Germinal center (tissue), 1 donor: Measurements from ENCODE around the gene BRDT.
"Not testable (repeated sequence)": the region's sequence is repeated elsewhere in the genome, so short reads cannot be mapped to it uniquely, and the experiment has no call there.

Source experiments
- DNase-seq: peaks from one replicate; pipeline ENCODE4 v3.0.0; 2012; ENCODE audit warnings: mixed read lengths, low spot score

The BRDT gene

DNA sequence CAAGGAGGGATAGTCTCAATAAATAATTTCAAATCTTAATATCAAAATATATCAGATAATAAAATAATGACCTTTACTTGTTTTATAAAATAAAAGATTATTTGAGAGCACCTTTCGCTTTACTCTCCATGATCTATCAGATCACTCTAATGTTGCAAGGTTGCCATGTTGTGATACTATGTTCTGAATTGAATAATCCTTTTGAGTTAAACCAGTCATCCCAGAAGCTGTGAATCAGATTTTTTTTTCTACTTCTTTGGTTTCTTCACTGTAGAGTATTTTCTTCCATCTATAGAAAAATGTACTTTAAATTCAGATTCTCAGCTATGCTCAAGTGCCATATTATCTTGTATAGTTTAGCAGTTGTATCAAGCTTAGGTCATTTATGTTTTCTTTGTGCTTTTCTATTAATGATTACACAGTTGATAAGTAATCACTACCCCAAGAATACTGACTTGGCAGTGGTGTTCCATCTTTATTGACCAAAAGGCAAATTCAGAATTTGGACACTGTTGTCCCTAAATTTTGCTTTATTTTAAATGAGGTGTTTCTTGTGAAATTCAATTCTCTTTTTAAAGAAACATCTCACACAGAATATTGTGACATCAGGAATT is 32.9 kb downstream of the BRDT start:
- DNase-seq: no peak

DNA sequence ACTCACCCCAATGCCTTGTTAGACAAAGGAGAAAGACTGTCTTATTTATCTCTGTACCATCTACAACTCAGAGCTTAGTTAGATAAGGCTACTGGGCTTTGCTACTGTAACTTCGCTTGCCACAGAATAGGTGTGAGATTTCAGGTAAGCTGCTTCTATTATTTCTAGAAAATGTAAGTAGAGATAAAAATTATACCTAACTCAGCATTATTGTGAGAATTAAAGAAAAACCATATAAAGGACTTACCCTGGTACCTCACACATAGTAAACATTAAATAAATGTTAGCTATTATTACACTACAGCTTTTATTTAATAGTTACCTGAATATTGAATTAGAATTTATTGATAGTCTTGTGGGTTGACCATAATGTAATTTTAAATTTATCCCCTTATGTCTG is 44.1 kb downstream of the BRDT start:
- DNase-seq: no peak

DNA sequence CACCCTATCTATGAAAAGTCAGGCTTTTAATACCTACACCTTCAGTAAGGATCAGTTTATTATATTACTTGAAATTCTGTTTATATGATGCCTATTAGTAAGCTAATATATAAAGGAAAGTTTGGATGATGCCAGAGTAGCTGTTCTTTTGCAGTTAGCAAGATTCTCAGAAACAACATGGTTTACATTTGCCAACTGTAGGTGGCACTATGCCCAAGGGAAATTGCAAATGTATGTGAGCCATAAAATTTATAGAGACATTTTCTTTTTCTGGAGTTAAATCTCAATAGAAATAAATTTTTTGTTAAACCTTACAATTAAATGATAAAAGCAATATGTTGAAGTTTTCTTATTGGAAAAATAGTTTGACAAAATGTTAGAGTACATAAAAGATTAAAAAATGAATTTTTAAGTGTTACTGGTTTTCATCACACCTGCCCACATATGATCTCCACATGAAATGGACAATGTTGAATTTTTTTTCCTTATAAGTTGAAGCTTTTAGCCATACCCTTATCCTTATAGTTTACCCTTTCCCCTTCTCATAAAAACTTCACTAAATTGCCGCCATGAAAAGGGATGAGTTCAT is 48.5 kb downstream of the BRDT start:
- peak; percentile 12 for DNase-seq

DNA sequence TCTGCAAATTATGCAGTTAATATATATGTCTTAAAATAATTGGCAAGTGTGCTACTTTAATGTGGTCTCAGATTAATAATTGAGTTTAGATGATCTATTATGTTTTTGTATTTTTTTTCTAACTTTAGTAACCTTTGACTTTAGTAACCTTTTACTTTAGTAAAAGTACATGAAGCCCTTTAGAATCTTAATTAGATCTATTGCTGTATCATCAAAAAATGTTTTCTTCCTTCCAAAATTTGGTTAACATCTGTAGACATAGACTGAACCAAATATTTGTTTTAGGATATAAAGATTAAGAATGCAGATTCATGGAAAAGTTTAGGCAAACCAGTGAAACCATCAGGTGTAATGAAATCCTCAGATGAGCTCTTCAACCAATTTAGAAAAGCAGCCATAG is 54.9 kb downstream of the BRDT start:
- DNase-seq: no peak

DNA sequence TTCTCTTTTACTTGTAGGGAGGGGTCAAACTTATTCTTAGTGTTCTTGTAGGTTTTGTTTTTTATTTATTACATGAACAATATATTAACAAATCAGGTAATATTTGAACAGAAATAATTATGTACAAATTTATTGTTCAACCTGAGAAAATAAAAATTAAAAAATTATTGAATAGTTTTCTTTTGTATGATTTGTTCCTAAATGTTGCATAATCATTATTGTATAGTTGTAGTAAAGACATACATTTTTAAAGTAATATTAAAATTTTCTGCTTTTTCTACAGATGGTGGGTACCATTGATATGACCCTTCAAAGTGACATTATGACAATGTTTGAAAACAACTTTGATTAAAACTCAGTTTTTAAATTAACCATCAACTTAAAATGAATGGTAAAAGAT is 64.7 kb downstream of the BRDT start:
- DNase-seq: no peak

DNA sequence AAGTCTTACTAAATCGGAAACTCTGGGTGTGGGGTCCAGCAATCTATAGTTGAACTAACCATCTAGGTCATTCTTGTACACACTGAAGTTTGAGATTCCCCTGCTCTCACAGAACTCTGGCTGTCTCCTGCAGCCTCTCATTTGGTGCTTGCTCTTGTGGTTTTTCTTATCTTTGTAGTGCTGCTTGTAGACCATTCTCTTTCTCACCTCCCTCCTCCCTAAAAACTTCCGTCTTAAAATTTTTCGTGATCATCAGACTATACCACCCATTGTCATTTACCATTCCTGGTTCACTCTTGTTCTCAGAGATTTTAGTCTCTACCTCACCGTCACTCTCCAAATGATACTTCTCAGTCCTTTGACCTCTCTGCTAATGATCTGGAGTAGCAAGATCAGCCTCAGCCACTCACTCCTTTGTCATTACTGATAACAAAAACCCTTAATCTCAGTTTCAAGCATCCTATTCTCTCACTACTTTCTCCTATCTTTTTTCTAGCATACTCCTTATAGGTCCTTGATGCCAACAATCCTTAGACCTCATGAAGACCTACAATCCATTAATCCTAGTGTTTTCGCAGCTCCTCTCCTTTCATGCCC is 67.6 kb downstream of the BRDT start:
- DNase-seq: no peak

DNA sequence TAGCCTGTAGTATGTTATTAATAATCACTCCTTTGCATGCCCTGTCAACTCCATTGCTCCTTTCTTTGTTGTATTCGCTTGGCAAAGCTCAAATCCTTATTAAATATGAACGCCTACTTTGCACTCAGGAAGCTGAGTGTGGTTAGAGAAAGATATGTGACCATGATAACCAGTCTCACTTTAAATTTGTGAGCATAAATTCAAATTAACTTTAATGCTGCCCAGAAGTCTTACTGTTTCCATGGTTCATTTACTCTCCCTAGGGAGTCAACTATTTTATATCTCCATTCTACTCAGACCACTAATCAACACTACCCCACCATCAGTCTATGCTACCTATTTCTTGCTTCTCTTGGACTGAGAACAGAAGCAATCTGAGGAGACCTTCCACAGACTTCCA is 68.5 kb downstream of the BRDT start:
- no peak for DNase-seq

DNA sequence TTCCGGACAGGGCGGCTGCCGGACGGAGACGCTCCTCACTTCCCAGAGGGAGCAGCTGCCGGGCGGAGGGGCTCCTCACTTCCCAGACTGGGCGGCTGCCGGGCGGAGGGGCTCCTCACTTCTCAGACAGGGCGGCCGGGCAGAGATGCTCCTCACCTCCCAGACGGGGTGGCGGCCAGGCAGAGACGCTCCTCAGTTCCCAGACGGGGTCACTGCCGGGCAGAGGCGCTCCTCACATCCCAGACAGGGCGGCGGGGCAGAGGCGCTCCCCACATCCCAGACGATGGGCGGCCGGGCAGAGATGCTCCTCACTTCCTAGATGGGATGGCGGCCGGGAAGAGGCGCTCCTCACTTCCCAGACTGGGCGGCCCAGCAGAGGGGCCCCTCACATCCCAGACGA is 76.8 kb downstream of the BRDT start:
- not testable (repeated sequence) for DNase-seq

DNA sequence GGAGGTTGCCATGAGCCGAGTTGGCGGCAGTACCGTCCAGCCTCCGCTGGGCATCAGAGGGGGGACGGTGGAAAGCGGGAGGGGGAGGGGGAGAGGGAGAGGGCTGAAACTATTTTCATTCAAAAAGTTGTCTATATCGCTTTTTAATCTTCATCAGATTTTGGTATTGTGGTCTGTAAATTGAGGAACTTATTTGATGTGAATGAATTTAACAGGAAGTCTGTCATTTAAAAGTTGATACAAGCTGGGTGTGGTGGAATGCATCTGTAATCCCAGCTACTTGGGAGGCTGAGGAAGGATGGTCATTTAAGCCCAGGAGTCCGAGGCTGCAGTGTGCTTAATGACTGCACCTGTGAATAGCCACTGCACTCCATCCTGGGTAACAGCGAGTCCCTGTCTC is 77.6 kb downstream of the BRDT start:
- DNase-seq: no peak

DNA sequence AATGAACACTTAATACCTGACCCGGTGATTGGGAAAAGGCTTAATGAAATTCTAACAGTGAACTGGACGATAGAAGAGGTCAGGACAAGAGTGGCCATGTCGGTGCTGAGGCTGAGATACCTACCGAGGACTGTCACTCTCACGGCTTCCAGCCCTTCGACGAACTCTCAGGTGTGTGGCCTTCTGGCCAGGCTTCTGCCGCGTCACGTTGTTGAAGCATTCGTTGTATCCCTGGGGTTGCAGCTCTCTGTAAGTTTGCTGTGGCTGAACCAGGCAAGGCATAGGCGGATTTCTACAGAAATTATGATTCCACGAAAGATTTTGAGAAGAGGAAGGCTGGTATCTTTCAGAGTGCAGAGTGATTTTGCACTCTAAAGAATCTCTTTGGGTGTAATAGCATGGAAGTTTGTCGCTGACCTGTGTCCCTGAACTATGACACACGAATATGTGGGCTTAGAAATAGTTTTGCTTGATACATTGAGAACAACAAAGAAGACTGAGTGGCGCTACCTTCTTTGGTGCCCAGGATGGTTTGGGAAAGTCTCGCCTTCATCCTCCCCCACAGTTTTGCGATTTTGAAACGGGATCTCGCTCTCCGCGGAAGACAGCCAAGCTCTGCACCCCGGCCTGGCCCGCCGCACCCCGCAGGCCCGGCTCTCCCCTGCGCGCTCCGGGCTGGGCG is 80.2 kb downstream of the BRDT start:
- no peak for DNase-seq

DNA sequence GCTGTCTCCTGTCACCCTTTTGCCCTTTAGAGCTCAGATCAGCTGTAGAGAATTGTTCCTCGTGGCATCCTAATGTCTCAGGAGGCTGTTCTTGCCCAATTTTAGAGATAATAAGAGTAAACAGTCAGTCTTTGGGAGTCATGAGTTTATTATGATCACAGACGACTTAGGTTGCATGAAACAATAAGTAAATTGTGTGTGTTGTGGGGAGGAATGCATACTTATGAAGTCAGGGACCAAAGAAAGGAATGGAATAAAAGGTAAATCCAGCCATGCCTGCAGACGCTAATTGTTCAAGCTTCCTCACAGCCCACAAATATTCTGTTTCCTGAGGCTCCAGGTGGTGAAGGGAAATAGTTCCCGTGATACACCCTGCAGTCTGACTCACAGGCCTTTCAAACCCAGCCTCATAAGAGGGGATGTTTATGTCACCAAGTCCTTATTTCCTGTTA is 81.5 kb downstream of the BRDT start:
- DNase-seq: no peak

DNA sequence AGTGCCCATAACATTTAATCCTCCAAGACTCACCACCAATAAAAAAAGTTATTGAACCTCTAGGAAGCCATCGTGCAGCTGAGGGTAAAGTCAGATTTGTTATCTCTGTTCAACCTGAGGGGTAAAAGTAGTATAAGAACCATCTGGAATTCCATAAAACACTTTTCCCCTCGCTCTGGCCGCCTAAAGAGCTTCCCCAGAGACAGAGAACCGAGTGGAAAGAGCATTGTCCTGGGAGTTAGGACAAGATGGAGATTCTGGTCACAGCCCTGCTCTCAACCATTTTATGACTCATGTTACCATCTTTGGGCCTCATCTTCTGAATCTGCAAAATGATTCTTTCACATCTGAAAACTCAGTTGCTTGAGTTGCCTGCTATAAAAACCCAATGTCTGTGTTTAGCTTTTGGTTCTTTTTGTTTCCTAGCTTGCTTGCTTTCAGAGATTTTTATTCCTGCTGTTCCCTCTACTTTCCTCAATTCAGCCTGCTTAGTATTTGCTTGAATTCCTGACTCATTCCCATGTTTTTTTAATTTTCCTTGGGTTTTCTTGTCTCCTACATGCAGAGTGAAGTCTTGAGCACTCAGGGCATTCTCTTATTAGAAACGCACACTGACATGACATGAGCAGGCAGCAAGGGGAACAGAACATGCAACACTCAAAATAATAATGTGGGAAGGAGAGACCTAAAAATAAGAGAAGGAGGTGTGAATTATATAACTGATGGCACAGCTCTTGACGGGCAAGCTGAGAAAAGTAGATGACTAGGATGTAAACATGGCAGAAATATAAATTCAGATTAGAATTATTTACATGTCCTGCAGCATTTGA is 82.3 kb downstream of the BRDT start:
- DNase-seq: no peak

DNA sequence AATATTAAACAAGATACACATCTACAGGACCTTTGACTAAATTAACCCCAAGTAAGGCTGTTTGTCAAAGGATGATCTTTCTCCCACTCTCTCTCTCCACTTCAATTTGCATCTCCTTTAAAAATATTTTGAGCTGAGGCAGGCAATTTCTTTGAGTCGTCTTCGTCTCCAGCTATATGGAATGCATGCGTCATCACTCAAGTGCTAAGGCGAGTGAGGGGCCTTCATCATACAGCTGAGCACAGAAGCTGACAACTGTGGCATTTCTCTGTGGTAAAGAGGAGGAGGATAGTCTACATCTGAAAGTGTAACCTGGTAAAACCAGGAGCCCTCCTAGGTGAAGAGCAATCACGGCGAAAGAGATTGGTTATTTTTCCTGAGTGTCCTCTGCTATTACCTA is 88.2 kb downstream of the BRDT start:
- no peak for DNase-seq

DNA sequence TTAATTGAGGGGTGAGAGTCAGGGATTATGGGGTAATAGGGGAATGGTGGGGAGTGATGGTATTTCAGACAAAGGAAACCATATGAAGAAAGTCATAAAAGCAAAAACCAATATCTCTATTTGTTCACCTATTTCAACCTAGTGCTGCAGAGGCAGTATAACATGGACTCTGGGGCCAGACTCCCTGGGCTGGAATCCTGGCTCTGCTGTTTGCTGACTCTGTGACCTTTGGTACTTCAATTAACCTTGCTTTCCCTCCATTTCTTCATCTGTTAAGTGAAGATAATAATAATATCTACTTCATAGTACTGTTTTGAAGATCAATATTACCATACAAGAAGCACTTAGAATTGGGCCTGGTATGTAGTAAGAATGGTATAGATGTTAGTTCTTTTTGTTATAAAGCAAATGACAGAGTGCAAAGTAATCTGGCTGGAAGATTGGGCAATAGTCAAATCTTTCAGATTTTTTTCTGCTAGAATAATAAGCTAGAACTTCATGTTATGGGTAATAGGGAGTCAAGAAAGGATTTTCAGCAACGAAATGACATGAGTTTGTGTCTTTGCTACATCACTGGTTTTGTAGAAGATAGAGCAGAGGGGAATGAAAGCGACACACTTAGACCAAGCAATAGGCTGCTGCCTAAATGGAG is 89.6 kb downstream of the BRDT start:
- no peak for DNase-seq

DNA sequence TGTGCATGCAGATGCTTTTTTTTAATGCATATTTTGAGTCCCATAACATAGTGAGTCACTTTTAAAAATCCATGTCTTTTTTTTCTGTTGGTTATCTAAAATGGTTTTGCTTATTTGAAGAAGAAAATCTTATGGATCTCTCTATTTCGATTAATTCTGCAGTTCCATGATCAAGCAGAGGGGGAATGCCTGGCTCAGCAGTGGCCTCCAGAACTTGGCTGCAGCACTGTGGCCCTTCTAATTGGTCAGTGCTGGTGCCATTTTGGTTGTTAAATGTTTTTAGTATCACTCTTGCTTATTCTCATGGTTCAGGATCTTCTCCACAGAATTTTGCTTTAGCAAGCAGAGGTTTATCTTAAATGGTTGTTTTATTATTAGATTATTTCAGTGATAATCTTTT is 91.8 kb downstream of the BRDT start:
- DNase-seq: no peak

DNA sequence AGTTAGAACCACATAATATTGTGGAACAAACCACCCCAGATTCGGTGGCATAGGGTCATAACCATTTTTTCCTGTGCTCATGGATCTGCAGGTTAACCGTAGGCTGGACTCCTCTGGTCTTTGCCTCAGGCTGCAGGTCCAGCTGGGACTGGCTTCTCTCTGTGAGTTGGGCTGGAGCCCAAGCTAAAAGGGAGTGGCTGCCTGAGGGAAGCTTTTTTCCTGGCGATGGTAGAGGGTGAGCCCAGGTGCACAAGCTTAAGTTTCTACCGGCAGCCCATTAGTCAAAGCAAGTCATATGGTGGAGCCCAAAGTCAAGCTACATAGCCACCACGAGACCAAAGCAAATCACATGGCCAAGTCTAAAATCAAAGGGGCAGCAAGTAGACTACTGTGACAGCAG is 94.4 kb downstream of the BRDT start:
- DNase-seq: no peak

DNA sequence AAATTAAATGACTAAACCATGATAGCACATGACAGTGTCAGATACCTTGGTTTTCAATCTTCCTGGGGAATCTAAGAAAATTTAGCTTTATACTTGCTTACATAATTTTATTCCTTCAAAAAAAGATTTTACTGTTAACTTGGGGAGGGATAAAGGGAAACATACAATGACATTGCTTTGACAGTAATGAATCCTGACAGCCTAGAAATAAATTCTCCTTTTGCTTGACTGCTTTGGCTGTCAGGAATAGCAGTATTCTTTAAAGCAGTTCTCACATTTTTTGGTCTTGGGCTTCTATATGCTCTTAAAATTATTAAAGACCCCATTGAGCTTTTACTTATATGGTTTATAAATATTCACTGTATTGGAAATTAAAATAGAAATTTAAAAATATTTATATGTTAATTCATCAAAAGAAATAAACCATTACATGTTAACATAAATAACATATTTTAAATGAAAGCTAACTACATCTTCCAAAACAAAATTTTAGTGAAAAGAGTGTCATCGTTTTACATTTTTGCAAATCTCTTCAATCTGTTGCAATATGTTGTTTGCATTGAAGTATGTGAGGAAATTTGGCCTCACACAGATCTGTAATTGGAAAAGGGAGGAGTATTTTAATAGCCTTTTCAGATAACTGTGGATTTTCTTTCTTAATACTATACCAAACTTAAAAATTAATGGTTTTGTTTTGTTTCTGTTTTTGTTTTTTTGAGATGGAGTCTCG is 96.7 kb downstream of the BRDT start:
- DNase-seq: no peak

DNA sequence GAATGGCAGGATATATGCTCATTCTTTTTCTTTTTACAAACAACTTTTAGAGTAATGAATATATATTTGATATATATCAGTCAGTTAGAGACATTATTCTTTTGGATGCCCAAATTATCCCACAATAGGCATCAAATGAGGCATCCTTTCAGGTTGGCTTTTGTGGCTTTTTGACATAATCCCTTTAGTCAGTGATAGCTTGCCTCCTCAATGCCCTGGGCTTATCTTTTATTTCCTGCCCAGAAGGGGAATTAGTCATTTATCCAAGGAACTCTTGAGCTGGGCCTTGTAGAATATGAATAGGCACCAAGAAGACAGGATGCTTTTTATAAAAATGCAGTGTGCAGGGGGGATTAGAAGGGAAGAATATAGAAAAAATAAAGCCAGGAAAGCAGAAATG is 102.7 kb downstream of the BRDT start:
- DNase-seq: no peak
